AG10803 (cell line): Measurements from ENCODE around the gene ZFHX3.

ENCODE experiments used
- DNase-seq: peaks from one replicate; pipeline ENCODE4 v3.0.0; 2010; ENCODE audit warnings: low read depth
- H3K4me3 ChIP-seq: 2 replicates; pipeline ENCODE4 v1.5.1; 2011; ENCODE audit warnings: mild to moderate bottlenecking, low read length, control low read depth
- TF ChIP-seq, protein P1 (sequence below): conservative IDR thresholded peaks from 2 replicates; pipeline ENCODE4 v1.5.1; 2011; ENCODE audit warnings: mild to moderate bottlenecking, low read length, control low read depth, inconsistent platforms

The ZFHX3 gene

GRCh38 chr16:72985995-72986394 is 61.9 kb downstream of the ZFHX3 start:
- no peak for DNase-seq
- no peak overlapping the region; the same call in 1 of the 2 replicates for H3K4me3 ChIP-seq
- TF ChIP-seq, protein P1, sequence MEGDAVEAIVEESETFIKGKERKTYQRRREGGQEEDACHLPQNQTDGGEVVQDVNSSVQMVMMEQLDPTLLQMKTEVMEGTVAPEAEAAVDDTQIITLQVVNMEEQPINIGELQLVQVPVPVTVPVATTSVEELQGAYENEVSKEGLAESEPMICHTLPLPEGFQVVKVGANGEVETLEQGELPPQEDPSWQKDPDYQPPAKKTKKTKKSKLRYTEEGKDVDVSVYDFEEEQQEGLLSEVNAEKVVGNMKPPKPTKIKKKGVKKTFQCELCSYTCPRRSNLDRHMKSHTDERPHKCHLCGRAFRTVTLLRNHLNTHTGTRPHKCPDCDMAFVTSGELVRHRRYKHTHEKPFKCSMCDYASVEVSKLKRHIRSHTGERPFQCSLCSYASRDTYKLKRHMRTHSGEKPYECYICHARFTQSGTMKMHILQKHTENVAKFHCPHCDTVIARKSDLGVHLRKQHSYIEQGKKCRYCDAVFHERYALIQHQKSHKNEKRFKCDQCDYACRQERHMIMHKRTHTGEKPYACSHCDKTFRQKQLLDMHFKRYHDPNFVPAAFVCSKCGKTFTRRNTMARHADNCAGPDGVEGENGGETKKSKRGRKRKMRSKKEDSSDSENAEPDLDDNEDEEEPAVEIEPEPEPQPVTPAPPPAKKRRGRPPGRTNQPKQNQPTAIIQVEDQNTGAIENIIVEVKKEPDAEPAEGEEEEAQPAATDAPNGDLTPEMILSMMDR = no peak

DNA sequence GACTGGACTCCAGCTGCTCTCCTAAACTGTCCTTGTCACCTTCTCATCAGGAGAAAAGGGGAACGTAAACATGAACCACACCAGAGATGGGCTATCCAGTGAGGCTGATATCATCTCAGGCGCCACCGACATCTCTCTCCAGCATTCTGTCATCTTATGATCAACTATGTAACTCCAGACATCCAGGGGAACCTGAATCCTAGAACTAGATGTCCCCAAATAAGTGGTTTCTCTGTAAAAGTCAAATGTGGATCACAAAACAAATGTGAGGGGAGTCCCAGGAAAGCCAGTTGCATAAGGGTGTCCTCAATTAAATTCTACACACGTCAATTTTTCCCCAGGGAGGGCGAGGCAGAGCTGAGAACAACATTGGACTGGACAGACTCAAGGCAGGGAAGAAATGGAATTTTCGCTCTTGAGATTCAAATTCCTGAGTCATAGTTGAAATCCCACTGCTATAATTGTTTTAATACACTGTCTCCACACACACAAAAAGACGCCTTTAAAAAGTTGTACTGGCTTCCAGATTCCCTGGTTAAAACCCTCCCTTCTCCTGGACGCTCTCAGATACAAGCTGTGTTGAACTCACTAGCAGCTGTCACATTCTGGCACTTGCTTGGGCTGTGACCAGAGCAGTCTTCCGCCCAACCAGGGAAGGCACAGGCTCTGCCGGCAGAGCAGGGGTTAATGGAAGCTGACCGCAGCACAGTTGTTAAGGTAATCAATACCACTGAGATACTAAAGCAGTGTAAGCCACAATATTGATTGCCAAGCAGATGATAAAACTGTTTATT is 62.6 kb downstream of the ZFHX3 start:
- H3K4me3 ChIP-seq = peak overlapping the region; percentile 37
- TF ChIP-seq, protein P1 = no peak
- DNase-seq = peak; percentile 94

GRCh38 chr16:72983728-72984350 is 64.1 kb downstream of the ZFHX3 start:
- H3K4me3 ChIP-seq = no peak overlapping the region
- DNase-seq = no peak
- TF ChIP-seq, protein P1 = no peak

- H3K4me3 ChIP-seq = no peak overlapping the region
- DNase-seq = no peak
- TF ChIP-seq, protein P1 = no peak
These were observed 64.7 kb downstream of the ZFHX3 start for GRCh38 chr16:72983241-72983640.

DNA sequence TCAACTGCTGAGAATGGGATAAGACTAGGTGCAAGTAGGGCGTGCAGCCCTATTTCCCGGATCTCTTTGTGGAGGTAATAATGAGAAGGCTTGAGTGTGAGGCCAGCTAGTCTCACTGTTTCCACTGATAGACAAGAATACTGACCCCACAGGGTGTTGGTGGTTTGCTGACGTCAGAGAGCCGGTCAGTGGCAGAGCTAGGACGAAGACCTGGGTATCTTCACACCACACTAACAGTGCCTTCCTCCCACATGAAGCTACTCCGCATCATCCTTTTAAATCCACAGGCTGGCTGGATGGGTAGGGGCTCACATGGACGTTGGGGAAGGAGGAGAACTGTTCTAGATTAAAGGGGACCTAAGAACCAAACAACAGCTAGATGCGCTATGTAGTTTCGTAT is 68.0 kb downstream of the ZFHX3 start:
- DNase-seq = no peak
- TF ChIP-seq, protein P1 = no peak
- no peak overlapping the region for H3K4me3 ChIP-seq

GRCh38 chr16:72978212-72978611 is 69.7 kb downstream of the ZFHX3 start:
- peak; percentile 34 for DNase-seq
- no peak overlapping the region for H3K4me3 ChIP-seq
- TF ChIP-seq, protein P1 = no peak

- TF ChIP-seq, protein P1 = no peak
- H3K4me3 ChIP-seq = no peak overlapping the region
- DNase-seq = no peak
These were observed 70.8 kb downstream of the ZFHX3 start for GRCh38 chr16:72977127-72977526.
